ENCODE data around the gene PPM1F.

- TF ChIP-seq LEF1 (IDR thresholded peaks at IDR 0.05; ENCODE audit: borderline replicate concordance) (no peak), SUZ12 (IDR thresholded peaks at IDR 0.05) (no peak), SP1 (IDR thresholded peaks at IDR 0.05) (no peak), FOXA1 (IDR thresholded peaks at IDR 0.05) (no peak), BHLHE40 (IDR thresholded peaks at IDR 0.05; ENCODE audit: borderline replicate concordance) (no peak), FOXK2 (IDR thresholded peaks at IDR 0.05) (no peak), ZNF384 (IDR thresholded peaks at IDR 0.05) (no peak), ELF4 (IDR thresholded peaks at IDR 0.05) (no peak), NFRKB (IDR thresholded peaks at IDR 0.05) (no peak)
Measured at GRCh38 chr22:21962655-21962949, 10.0 kb upstream of the PPM1F start.
